CD4-positive, alpha-beta T cell treated with Interleukin-6 for 4 hours (primary cell): ENCODE data around the gene TMEM200B.
"Not testable (repeated sequence)": the region's sequence is repeated elsewhere in the genome, so short reads cannot be mapped to it uniquely, and the experiment has no call there.

ENCODE experiments used
- DNase-seq: peaks from one replicate; pipeline ENCODE4 v3.0.0-alpha.2; 2020; ENCODE audit warnings: mixed read lengths

Gene TMEM200B

GRCh38 chr1:29123887-29124365, at the start of gene TMEM200B:
TSS of gene TMEM200B (minus strand) at chr1:29123903. CDS start at chr1:29121828, 2,075 bp downstream.
- no peak for DNase-seq

GRCh38 chr1:29172415-29172939, 48.8 kb upstream of the TMEM200B start:
- DNase-seq, result no peak

GRCh38 chr1:29171521-29171920, 47.8 kb upstream of the TMEM200B start:
- DNase-seq, result no peak

- DNase-seq, result no peak
These were observed 47.4 kb upstream of the TMEM200B start for GRCh38 chr1:29171089-29171488.

GRCh38 chr1:29169976-29170375, 46.3 kb upstream of the TMEM200B start:
- DNase-seq, result no peak

GRCh38 chr1:29167904-29168303, 44.2 kb upstream of the TMEM200B start:
- DNase-seq, result no peak

- peak; percentile 8 for DNase-seq
These were observed 42.7 kb upstream of the TMEM200B start for GRCh38 chr1:29166291-29166878.

- no peak for DNase-seq
These were observed 40.9 kb upstream of the TMEM200B start for GRCh38 chr1:29164588-29164987.

- no peak for DNase-seq
These were observed 38.9 kb upstream of the TMEM200B start for GRCh38 chr1:29162476-29163138.

- no peak for DNase-seq
These were observed 38.3 kb upstream of the TMEM200B start for GRCh38 chr1:29162025-29162424.

- no peak for DNase-seq
These were observed 36.1 kb upstream of the TMEM200B start for GRCh38 chr1:29159773-29160172.

GRCh38 chr1:29157269-29157601, 33.5 kb upstream of the TMEM200B start:
- no peak for DNase-seq

- DNase-seq, result no peak
These were observed 33.0 kb upstream of the TMEM200B start for GRCh38 chr1:29156543-29157268.

GRCh38 chr1:29152046-29152805, 28.5 kb upstream of the TMEM200B start:
- DNase-seq, result no peak

- not testable (repeated sequence) for DNase-seq
These were observed 26.6 kb upstream of the TMEM200B start for GRCh38 chr1:29150346-29150745.

- DNase-seq, result no peak
These were observed 25.2 kb upstream of the TMEM200B start for GRCh38 chr1:29148656-29149491.

GRCh38 chr1:29145739-29146437, 22.2 kb upstream of the TMEM200B start:
- no peak for DNase-seq

- DNase-seq, result no peak
These were observed 20.5 kb upstream of the TMEM200B start for GRCh38 chr1:29144178-29144577.

GRCh38 chr1:29142714-29143113, 19.0 kb upstream of the TMEM200B start:
- DNase-seq, result no peak

GRCh38 chr1:29136391-29136915, 12.8 kb upstream of the TMEM200B start:
- DNase-seq, result no peak

- DNase-seq, result no peak
These were observed 11.0 kb upstream of the TMEM200B start for GRCh38 chr1:29134695-29135028.
